Measurements from ENCODE around the gene L3MBTL2. TPM values are rescaled to one million over a fixed set of nuclear protein-coding genes. Genes with fewer than 3 reads are reported as not detected.

The L3MBTL2 gene
- 30.3 and 60.3 TPM in 2 replicates for total RNA-seq (2011; cell fraction: chromatin; rRNA removed; ENCODE audit: low replicate concordance)
- 35.0 and 35.3 TPM in 2 replicates for total RNA-seq (2011; cell fraction: nucleolus; rRNA removed)
- 28.8 and 30.5 TPM in 2 replicates for total RNA-seq (2011; cell fraction: nucleoplasm; rRNA removed)
- total RNA-seq (2014; rRNA removed) (16.7 and 23.0 TPM in 2 replicates), total RNA-seq (2014; rRNA removed; fragmentation: Illumina TruSeq; extraction: Trizol) (12.9 and 14.7 TPM in 2 replicates), total RNA-seq (2015; rRNA removed; fragmentation: Illumina TruSeq; extraction: Trizol) (18.6 and 19.1 TPM in 2 replicates), total RNA-seq (2021) (21.6 and 23.1 TPM in 2 replicates), polyA plus RNA-seq (2011; rRNA removed) (15.7 and 17.2 TPM in 2 replicates), polyA plus RNA-seq (2014; fragmentation: Illumina TruSeq; extraction: Trizol) (20.6 and 23.0 TPM in 2 replicates), polyA plus RNA-seq (2014; fragmentation: Nextera tagmentation; extraction: Ambion mirVana) (10 to 100 TPM; 10.3 to 21.0 TPM), polyA plus RNA-seq (2014; rRNA removed) (18.8 and 20.5 TPM in 2 replicates), polyA minus RNA-seq (2011; rRNA and poly(A)+ RNA removed) (19.2 and 24.6 TPM in 2 replicates), Bru-seq, nascent RNA (percentile 63 among the genes with signal in this experiment), BruChase-seq, experiment 1, labeled RNA remaining after a 2-hour chase (percentile 63 among the genes with signal in this experiment), BruChase-seq, experiment 2, labeled RNA remaining after a 6-hour chase (percentile 70 among the genes with signal in this experiment)
- 15.2 and 20.4 TPM in 2 replicates for polyA plus RNA-seq (2011; cell fraction: cytosol; rRNA removed)
- polyA plus RNA-seq (2011; cell fraction: nucleus; rRNA removed), result 25.9 and 35.9 TPM in 2 replicates
- polyA plus RNA-seq (2012), result 16.3 and 16.5 TPM in 2 replicates
- polyA minus RNA-seq (2011; cell fraction: cytosol; rRNA and poly(A)+ RNA removed), result 10.3 and 12.2 TPM in 2 replicates
- polyA minus RNA-seq (2011; cell fraction: nucleus; rRNA and poly(A)+ RNA removed), result 11.6 and 16.6 TPM in 2 replicates
- long read RNA-seq, experiment 1, transcript L3MBTL2-201 (17 exons, 3,296 nt), result major isoform, 40 of 107 reads
- long read RNA-seq, experiment 1, partial matches to known transcripts, result 52 of 107 reads
- long read RNA-seq, experiment 1, other reads (novel, unspliced or antisense), result 15 of 107 reads
- long read RNA-seq, experiment 2, transcript L3MBTL2-201 (17 exons, 3,296 nt), result major isoform, 12 of 33 reads
- long read RNA-seq, experiment 2, partial matches to known transcripts, result 6 of 33 reads
- long read RNA-seq, experiment 2, other reads (novel, unspliced or antisense), result 15 of 33 reads
- long read RNA-seq, experiment 3, partial matches to known transcripts, result 14 of 24 reads
- long read RNA-seq, experiment 3, other reads (novel, unspliced or antisense), result 6 of 24 reads

DNA sequence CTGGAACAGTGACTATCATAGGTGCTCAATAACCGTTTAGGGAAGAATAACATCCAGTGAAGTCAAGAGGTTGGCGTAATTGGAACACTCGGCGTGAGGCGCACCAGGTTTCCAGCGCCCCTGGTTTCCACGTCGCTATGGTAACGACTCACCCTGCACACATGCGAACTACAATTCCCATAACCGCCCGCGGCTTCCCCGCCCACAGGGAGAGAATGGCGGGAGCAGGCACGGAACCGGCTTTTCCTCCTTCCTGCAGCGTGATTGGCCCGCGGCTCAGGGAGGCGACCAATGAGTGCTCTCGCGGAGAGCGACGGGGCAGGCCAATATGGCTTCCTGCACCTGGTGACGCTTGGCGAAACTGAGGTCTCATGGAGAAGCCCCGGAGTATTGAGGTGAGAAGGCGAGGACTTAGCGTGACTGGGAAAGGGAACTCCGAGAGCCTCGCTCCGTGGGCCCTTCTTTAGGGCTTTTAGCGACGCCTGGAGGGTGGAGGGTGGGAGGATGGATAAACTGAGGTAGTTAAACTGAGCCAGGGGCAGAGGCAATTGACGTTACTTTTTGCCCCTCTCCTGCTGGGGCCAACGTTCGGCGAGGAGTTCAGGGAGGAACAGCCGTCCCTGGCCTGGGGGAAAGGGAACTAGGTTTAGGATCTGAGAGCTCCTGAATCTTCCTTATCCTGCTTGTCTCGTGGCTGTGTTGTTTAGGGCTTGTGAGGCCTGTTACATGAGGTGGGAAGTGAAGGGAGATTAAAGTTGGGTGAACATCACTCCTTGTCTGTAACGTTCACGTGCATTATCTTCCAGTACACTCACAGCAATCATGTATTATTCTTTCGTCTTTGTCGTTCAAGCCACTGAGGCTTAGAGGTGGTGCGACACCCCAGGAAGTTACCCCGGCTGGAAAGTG is at the start of gene L3MBTL2:
L3MBTL2 (plus strand) TSS at position 321 of the 909 bp plus-strand sequence; CDS start at position 372, 51 bp downstream.
- Histone ChIP-seq H3K4me2 (ENCODE audit: insufficient read depth, low read length) (peak within 1 kb of the TSS; percentile 98), H3K79me2 (ENCODE audit: control insufficient read depth, insufficient read depth, low read length) (peaks cover 19% of the 10 kb centered on the region), H3K27ac (ENCODE audit: extremely low read depth, low read depth, low read length) (peak within 1 kb of the TSS; percentile 78), H2AFZ (ENCODE audit: low read depth, low read length) (peak within 1 kb of the TSS; percentile 97), H3K4me3 (peak within 1 kb of the TSS; percentile 61), H3K4me1 (replicated peaks in 1 of 2; ENCODE audit: control insufficient read depth in 2 of 2, insufficient read depth in 2 of 2, low read length in 2 of 2) (peaks cover 2 to 6% of the 10 kb centered on the region in 2 experiments; a peak in 2 of 5 replicates), H3K27me3 (ENCODE audit: control insufficient read depth in 2 of 2, insufficient read depth in 2 of 2, low read length in 2 of 2) (no peaks in the 10 kb centered on the region), H3K9ac (ENCODE audit: insufficient read depth in 1 of 2, low read depth in 2 of 2, low read length in 2 of 2) (peak within 1 kb of the TSS; percentile 89 to 93), H4K20me1 (replicated peaks; ENCODE audit: control insufficient read depth, insufficient read depth, low read length) (no peaks in the 10 kb centered on the region), H3K36me3 (ENCODE audit: control insufficient read depth, insufficient read depth, low read length) (peaks cover 12% of the 10 kb centered on the region; the same call in 2 of the 3 replicates), H3K9me1 (ENCODE audit: control insufficient read depth, insufficient read depth, low read length) (no peaks in the 10 kb centered on the region), H3K9me3 (replicated peaks; ENCODE audit: control insufficient read depth, insufficient read depth, low read depth, low read length) (no peaks in the 10 kb centered on the region)
- peak; percentile 99 for FAIRE-seq
- DNase-seq (ENCODE audit: extremely low read depth in 1 of 4, low spot score in 3 of 4), result peak; percentile 96 to 98 (median 96)
- peak; percentile 100 for ATAC-seq
- ChIA-PET POLR2A (no interaction called here), CTCF (ENCODE audit: low intra/inter-chr PET ratio) (no interaction called here)
- in situ Hi-C loops (cut with MboI) (no loop called here), intact Hi-C loops (cut with micrococcal nuclease) (no loop called here)
- BruUV-seq (replicated peaks), result TSS peak; percentile 88
- WGBS (ENCODE audit: insufficient coverage, low coverage, missing lambda C conversion rate), result 0% methylated on average over 30 of the region's 47 CpGs
- TF ChIP-seq ZNF354B (CRISPR knock-in tag; IDR thresholded peaks at IDR 0.05) (no peak), MGA (IDR thresholded peaks at IDR 0.05) (peak; percentile 74), MYBL2 (IDR thresholded peaks at IDR 0.05; ENCODE audit: low read depth) (no peak), MYBL2 (CRISPR knock-in tag; IDR thresholded peaks at IDR 0.05; ENCODE audit: borderline replicate concordance) (no peak)

Data from K562 (cell line).